ENCODE data around the gene PDSS2.
"Not testable (repeated sequence)": the region's sequence is repeated elsewhere in the genome, so short reads cannot be mapped to it uniquely, and the experiment has no call there.

Gene PDSS2

GRCh38 chr6:107489636-107490565, 30.5 kb upstream of the PDSS2 start, which contains the start of gene SOBP:
TSS of gene SOBP (plus strand) at chr6:107490117. CDS start at chr6:107490617, 500 bp downstream.
- no peak for TF ChIP-seq CTCF (IDR thresholded peaks at IDR 0.05; ENCODE audit: low read depth, low read length)
- peak; percentile 29 for DNase-seq (ENCODE audit: low read depth, low spot score)
- in situ Hi-C loops (cut with HindIII; ENCODE audit: low sequenced_read_pairs): no loop called here
- peak within 1 kb of the TSS; percentile 63 for H3K4me3 ChIP-seq (ENCODE audit: low read depth, low read length)

GRCh38 chr6:107488875-107489635, 29.7 kb upstream of the PDSS2 start:
- peak overlapping the region; percentile 63 for H3K4me3 ChIP-seq (ENCODE audit: low read depth, low read length)
- DNase-seq (ENCODE audit: low read depth, low spot score): peak; percentile 20
- in situ Hi-C loops (cut with HindIII; ENCODE audit: low sequenced_read_pairs): no loop called here
- TF ChIP-seq CTCF (IDR thresholded peaks at IDR 0.05; ENCODE audit: low read depth, low read length): no peak

GRCh38 chr6:107488174-107488874, 29.0 kb upstream of the PDSS2 start:
- peak; percentile 8 for DNase-seq (ENCODE audit: low read depth, low spot score)
- peak overlapping the region; percentile 63 for H3K4me3 ChIP-seq (ENCODE audit: low read depth, low read length)
- no peak for TF ChIP-seq CTCF (IDR thresholded peaks at IDR 0.05; ENCODE audit: low read depth, low read length)
- in situ Hi-C loops (cut with HindIII; ENCODE audit: low sequenced_read_pairs): no loop called here

GRCh38 chr6:107485157-107485556, 25.8 kb upstream of the PDSS2 start:
- no peak for DNase-seq (ENCODE audit: low read depth, low spot score)
- TF ChIP-seq CTCF (IDR thresholded peaks at IDR 0.05; ENCODE audit: low read depth, low read length): no peak
- H3K4me3 ChIP-seq (ENCODE audit: low read depth, low read length): no peak overlapping the region
- in situ Hi-C loops (cut with HindIII; ENCODE audit: low sequenced_read_pairs): no loop called here

GRCh38 chr6:107479089-107479690, 19.8 kb upstream of the PDSS2 start:
- no peak overlapping the region for H3K4me3 ChIP-seq (ENCODE audit: low read depth, low read length)
- TF ChIP-seq CTCF (IDR thresholded peaks at IDR 0.05; ENCODE audit: low read depth, low read length): no peak
- in situ Hi-C loops (cut with HindIII; ENCODE audit: low sequenced_read_pairs): no loop called here
- no peak for DNase-seq (ENCODE audit: low read depth, low spot score)

GRCh38 chr6:107475826-107476225, 16.5 kb upstream of the PDSS2 start:
- H3K4me3 ChIP-seq (ENCODE audit: low read depth, low read length); DNase-seq (ENCODE audit: low read depth, low spot score); in situ Hi-C loops (cut with HindIII; ENCODE audit: low sequenced_read_pairs): not testable (repeated sequence)

- H3K4me3 ChIP-seq (ENCODE audit: low read depth, low read length); DNase-seq (ENCODE audit: low read depth, low spot score); in situ Hi-C loops (cut with HindIII; ENCODE audit: low sequenced_read_pairs): not testable (repeated sequence)
These were observed 16.0 kb upstream of the PDSS2 start for GRCh38 chr6:107475360-107475759.

Measured in astrocyte of the spinal cord (primary cell).